ENCODE measurements around the gene CTPS1.

Gene CTPS1

DNA sequence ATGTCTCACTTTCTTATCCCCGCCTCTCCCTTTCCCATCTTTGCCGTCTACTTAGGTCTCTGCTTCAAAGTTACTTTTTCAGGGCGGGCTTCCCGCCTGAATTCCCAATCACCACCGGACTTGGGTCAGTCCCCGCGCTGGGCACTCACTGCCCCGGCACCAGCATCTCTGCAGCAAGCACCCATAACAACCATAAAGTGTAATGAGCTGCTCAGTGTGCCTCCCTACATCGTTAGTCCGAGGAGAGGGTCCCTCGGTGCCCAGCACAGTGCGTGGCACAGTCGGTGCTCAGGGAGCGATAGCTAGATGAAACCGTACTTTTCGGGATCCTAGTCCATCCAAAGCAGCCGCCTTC is 633 bp upstream of the CTPS1 start:
- TF ChIP-seq, protein P1, sequence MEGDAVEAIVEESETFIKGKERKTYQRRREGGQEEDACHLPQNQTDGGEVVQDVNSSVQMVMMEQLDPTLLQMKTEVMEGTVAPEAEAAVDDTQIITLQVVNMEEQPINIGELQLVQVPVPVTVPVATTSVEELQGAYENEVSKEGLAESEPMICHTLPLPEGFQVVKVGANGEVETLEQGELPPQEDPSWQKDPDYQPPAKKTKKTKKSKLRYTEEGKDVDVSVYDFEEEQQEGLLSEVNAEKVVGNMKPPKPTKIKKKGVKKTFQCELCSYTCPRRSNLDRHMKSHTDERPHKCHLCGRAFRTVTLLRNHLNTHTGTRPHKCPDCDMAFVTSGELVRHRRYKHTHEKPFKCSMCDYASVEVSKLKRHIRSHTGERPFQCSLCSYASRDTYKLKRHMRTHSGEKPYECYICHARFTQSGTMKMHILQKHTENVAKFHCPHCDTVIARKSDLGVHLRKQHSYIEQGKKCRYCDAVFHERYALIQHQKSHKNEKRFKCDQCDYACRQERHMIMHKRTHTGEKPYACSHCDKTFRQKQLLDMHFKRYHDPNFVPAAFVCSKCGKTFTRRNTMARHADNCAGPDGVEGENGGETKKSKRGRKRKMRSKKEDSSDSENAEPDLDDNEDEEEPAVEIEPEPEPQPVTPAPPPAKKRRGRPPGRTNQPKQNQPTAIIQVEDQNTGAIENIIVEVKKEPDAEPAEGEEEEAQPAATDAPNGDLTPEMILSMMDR (IDR thresholded peaks at IDR 0.05): no peak
- TF ChIP-seq ZFX (IDR thresholded peaks at IDR 0.05; ENCODE audit: borderline replicate concordance): no peak
- peak overlapping the region; percentile 92 for H3K27ac ChIP-seq

DNA sequence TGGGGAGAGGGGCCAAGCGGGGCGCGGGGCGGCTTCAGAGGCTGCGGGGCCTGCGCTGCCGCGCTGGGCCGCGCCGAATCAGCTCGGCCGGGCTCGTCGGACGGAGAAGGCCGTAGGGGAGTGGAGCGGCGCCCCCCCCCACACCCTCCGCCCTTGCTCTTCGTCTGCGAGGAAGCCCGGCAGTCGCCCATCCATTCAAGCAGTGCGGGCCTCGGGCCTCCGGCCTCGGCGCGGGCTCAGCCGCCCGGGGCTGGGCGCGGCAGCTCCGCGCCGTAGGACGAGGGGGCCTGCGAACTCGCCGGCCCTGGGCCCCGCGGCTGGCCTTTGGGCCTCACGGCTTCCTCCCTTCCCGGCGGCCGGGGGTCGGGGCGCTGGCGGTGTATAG is 564 bp downstream of the CTPS1 start:
- H3K27ac ChIP-seq: peak overlapping the region; percentile 92
- TF ChIP-seq, protein P1 (IDR thresholded peaks at IDR 0.05): no peak
- no peak for TF ChIP-seq ZFX (IDR thresholded peaks at IDR 0.05; ENCODE audit: borderline replicate concordance)

DNA sequence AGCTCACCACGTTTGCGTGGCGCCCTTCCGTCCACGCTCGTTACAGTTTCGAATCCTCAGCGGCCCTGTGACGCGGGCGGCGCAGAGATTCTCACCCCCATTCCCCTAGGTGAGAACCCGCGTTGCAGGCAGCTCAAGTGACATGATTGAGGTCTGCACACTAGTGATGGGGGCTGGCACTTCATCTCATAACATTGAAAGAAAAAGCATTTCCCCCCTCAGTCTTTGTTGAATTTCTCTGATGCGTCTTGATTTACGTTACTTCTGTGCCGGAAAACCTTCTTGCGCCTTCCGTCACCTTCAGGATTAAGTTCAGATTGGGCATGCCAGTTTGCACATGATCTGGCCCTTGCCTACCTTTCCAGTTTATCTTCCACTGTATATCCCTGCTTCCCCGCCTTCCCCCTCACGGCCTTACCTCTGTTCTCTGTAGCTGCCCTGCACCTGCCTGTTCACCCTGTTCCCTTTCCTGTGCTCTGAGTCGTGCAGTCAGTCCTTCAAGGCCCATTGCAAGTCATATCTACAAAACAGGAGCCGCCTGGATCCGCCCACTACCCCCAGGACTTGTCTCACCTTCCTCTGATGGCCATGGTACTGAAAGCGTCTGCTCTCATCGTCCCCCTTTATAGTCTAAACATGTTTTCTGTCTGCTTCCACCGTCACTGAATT is 1.1 kb downstream of the CTPS1 start:
- peak overlapping the region; percentile 92 for H3K27ac ChIP-seq
- TF ChIP-seq, protein P1 (IDR thresholded peaks at IDR 0.05): no peak
- TF ChIP-seq ZFX (IDR thresholded peaks at IDR 0.05; ENCODE audit: borderline replicate concordance): no peak

DNA sequence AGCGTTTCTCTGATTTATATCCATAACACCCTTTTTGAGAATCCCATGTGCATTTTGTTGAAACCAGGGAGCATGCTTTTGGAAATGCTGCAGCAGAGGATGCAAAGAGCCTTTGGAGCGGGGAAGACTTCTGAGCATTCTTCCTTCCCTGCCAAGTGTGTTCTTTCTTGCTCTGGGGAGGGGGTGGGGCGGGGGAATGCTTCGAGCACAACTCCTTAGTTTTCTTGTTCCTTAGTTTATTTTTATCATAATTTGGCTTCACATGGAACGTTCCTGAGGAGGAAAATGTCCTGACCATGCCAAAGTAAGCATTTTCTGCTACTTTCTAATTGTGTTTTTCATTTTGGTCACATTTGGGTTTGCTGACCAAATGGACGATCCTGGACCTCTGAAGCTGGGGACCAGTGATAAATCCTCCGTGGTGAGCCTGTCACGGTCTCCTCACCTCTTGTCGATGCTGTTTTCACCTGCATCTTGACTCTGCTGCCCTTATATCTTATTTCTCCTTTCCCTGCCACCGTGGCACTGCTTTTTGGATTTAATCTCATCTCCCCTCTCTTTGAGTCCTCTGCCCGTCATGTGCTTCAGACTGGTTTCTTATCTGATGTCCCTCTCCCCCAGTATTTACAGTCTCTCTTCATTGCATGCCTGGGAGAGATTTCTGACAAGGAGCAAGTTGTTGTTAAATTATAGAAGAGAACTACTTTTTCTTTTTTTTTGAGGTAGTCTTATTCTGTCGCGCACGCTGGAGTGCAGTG is 2.4 kb downstream of the CTPS1 start:
- no peak for TF ChIP-seq ZFX (IDR thresholded peaks at IDR 0.05; ENCODE audit: borderline replicate concordance)
- TF ChIP-seq, protein P1 (IDR thresholded peaks at IDR 0.05): no peak
- H3K27ac ChIP-seq: peak overlapping the region; percentile 92; the same call in 1 of the 2 replicates

DNA sequence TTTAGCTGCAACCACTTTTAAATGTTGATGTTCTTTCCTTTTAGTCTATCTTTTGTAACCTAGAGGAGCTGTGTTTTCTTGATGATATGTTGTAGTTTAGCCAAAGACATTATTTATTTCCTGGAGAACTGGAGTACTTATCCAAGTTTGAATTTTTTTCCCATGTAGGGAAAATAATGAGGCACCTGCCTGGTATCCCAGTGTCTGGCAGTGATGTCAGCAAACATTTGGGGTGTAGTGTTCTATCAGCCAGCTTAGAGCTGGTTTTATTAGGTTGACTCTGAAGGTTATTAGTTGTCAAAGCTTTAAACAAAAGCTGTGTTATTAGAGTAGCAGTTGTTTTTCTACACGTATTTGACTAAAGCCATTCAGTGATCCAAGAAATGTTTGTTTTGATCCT is 3.2 kb downstream of the CTPS1 start:
- H3K27ac ChIP-seq: no peak overlapping the region
- TF ChIP-seq ZFX (IDR thresholded peaks at IDR 0.05; ENCODE audit: borderline replicate concordance): no peak
- TF ChIP-seq, protein P1 (IDR thresholded peaks at IDR 0.05): no peak

DNA sequence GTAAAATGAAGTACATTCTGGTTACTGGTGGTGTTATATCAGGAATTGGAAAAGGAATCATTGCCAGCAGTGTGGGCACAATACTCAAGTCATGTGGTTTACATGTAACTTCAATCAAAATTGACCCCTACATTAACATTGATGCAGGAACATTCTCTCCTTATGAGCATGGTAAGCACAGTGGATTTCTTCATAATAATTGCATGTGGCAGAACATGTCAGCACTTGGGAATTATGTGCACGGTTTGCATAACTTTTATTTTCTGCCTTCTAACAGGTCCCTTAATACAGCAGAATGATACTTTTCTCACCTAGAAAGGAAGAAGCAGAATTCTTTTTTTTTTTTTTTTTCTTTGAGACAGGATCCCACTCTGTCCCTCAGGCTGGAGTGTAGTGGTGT is 3.8 kb downstream of the CTPS1 start:
- no peak overlapping the region for H3K27ac ChIP-seq
- TF ChIP-seq, protein P1 (IDR thresholded peaks at IDR 0.05): no peak
- TF ChIP-seq ZFX (IDR thresholded peaks at IDR 0.05; ENCODE audit: borderline replicate concordance): no peak

DNA sequence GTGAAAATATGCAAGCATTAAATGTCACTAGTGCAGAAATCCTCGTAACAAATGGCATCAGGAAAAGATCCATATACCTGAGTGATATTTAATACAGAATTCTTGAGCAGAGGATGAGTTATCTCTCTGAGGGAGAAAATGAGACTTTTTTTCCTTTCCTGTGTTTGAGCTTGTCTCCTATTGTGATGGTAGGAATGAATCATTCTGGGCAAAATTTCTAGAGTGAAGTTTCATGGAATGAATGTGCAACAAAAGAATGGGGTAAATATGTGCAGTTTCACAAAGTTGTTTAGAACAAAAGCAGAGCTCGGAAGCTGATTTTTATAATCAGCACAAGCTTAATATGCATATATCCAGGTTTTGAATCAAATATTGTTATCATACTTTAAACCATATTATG is 4.6 kb downstream of the CTPS1 start:
- H3K27ac ChIP-seq: no peak overlapping the region
- TF ChIP-seq, protein P1 (IDR thresholded peaks at IDR 0.05): no peak
- TF ChIP-seq ZFX (IDR thresholded peaks at IDR 0.05; ENCODE audit: borderline replicate concordance): no peak
